DMS153 (cell line): ENCODE results near the gene MAP3K13.
"Not testable (repeated sequence)": the region's sequence is repeated elsewhere in the genome, so short reads cannot be mapped to it uniquely, and the experiment has no call there.

Experiments
- DNase-seq: peaks from one replicate; lab custom pipeline; 2025; lab: John Stamatoyannopoulos, UW

The MAP3K13 gene

DNA sequence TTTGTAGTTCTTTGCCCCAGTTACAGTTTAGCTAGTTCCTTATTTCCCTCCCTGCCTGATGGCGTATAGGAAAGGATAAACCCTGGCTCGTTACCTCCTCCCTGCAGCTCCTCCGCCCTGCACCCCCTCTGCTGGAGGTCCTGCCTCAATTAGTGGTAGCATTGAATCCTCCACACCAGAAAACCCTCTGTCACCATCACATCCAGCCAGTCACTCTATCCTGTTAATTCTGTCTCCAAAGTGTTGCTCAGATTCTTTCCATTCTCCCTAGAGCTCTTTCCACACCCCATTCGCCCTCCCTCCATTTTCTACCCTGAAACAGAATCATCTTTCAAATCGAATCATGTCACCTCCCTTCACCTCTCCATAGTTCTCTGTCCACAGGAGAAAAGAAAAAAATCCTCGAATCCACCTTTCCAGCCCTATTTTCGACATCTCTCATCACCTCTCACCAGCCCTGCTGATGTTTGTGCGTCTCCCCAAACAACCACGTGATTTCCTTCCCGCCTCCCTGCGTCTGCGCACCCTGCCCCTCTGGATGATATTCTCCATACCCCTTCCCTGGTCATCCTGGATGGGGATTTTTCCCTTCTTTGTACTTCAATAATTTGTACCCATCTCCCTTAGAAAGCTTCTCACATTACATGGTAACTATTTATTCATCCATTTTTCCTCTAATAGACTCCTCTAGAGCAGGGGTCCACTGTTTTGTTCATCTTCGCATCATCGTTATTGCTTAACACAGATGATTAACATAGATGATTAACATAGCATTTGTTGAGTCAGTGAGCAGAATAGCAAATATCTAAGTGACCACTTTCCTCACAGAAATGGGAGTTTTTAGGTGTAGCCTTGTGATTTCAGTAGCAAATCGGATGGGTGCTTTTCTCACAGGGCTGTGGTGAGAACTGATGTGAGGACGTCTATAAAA is 37.1 kb downstream of the MAP3K13 start:
- DNase-seq, result peak; percentile 36

DNA sequence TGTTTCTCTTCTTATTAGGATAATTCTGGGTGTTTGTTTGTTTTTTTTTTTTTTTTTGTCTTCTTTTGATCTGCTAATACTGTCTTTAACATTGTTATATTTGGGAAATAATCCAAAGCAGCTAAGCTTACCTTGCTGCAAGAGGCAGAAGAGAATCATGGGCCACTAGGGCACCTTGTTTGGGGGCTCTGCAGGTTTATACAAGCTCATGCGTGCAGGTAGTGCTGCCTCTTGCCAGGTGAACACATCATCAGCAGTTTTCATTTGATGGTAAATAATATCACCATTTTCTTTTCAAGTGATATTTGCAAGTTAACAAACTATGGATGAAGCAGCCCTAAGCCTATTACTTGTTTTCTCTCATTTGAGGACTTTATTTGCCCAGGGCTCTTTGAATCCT is 37.9 kb downstream of the MAP3K13 start:
- no peak for DNase-seq

DNA sequence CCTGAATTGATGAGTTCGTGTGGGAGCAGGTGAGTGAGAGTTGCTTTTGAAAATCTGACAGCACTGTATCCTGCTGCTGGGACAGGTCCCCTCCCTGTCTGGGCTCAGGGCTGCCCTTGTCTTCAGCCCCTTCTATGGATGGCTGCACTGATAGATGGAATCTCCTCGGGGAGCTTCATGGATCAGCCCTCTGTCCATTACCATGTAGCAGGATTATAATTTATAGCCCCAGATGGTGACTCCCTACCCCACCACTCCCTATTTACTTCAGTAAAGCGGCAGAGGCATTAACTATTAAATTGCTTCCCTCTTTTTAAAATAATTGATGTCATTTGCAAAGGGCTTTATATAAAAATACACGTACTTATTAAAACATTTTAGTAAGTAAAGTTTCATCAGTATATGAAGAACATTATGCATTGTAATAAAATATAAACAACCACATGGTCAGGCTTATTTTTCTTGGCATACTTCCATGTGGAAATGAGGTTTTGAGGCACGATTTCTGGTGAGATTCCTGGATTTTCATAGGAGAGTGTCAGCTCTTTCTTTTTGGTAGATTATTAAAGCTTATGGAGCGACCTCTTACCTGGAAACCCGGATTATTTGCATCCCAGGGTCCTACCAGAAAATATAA is 38.5 kb downstream of the MAP3K13 start:
- DNase-seq, result no peak

DNA sequence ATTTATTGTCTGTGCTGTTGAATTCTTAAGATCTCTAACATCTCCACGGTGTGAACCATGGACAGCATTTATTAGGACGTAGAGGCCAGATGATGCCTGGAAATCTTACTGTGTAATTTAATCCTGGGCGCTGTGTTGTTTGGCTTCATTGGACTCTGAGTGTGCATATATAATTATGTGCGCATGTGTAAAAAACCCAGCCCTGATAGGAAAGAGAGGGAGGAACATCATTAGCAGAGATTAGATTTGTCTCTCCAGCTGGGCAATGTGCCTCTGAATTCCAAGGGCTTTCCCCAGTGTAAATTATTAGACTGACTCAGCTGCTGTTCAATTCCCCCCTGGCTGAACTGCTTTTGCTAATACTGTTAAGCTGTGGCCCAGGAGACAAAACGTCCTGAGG is 39.6 kb downstream of the MAP3K13 start:
- peak; percentile 7 for DNase-seq

DNA sequence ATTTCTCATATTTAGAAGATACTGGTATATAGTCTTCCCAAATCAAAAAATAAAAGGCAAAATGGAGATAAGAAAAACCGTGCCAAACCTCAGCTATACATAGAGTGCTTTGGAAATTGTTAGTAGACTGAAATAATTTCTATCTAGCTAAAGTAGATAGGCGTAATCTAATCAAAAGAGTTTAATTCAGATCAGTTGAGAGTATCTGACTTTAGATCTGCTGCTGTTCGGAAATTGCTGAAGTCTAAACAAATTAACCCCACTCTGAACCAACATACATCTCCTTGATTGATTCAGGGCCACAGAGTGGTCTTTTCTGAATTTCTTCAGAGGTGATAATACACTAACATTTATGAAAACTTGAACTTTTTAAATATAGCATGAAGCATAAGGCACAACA is 40.1 kb downstream of the MAP3K13 start:
- DNase-seq, result no peak

DNA sequence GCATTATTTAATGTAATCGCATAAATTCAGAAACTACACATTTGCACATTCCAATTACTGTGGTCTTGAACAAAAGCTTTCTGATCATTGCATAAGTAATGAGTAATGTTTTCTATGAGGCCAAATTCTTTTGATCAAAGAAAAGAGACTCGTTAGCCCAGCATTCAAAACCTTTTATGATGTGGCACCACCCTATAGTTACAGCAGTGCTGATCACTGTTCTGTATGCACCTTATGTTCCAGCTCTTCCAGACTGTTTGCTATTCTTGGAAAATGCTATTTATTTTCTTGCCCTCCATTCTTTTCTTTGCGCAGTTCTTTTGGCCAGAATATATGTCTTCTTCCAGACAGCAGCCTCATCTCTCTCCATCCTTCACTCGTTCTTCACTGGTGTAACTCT is 42.3 kb downstream of the MAP3K13 start:
- DNase-seq, result no peak

DNA sequence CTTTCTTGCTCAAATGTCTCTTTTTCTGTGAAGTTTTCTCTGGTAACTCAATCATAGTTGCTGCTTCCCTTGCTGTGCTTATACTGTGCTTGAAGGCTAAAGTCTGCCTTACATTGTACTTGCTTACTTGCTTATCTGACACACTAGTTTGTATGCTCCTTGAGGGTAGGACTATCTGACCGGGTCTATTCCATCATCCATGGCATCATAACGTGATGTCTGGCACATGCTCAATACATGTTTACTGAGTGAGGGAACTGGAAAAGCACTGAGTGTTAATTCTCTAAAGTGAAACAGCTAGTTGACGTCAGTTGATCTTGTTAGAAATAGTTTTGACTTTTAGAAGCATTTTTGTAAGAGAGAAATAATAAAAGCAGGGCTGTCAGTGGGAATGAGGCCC is 42.7 kb downstream of the MAP3K13 start:
- DNase-seq, result no peak

DNA sequence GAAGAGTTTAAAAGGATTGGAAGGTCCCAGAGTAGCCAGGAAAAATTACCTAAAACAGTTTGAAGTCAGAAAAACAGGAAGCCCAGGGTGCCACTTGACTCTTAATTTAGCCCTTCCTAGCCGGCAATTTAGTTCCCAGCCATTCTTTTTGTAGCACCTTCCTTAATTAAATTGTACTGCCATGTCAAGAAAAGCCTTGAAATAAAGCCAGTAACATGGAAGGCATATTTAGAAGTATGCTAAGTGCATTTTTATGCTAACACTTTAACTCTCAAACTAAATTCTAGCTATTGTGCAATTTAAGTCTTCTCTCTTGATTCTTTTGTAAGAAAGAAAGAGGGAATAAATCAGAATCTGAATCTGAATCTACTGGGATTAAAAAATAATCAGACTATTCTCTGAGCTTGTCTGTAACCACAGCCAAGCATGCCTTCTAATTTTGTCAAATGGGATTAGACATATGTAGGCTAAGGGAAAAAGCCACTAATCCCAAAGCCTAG is 43.2 kb downstream of the MAP3K13 start:
- no peak for DNase-seq

DNA sequence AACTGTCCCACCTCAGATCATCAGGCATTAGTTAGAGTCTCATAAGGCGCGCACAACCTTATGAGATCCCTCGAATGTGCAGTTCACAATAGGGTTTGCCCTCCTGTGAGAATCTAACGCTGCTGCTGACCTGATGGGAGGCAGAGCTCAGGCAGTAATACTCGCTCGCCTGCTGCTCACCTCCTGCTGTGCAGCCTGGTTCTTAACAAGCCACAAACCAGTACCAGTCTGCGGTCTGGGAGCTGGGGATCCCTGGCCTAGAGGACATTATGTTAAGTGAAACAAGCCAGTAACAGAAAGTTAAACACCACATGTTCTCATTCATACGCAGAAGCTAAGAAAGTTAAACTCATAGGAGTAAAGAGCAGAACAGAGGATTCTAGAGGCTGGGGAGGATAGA is 47.0 kb downstream of the MAP3K13 start:
- no peak for DNase-seq

DNA sequence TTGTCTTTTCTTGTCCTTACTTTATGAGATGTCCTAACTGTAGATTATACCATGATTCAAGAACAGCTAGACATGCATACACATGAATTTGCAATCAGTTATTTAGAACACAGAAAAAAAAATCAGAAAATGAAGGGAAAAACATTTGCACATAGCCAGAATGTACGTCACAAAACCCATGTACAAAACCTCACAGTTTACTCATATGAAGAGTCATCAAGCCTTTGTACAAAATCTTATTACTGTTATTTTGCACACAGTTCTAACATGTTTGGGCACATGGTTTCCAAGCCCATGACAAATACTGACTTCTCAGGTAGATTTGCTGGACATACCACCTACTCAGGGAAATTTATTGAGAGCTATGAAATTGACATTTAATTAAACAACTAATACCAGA is 48.2 kb downstream of the MAP3K13 start:
- DNase-seq, result no peak

DNA sequence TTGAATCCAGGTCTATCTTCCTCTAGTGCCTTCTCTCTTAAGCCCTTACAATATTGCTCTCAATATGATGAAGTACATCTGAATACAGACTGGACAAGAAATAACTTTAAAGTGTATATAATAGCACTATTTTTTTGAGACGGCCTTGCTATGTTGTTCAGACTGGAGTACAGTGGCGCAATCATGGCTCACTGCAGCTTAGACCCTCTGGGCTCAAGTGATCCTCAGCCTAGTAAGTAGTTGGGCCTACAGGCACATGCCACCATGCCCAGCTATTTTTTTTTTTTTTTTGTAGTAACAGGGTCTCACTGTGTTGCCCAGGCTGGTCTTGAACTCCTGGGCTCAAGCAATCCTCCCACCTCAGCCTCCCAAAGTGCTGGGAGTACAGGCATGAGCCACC is 53.6 kb downstream of the MAP3K13 start:
- DNase-seq, result no peak

DNA sequence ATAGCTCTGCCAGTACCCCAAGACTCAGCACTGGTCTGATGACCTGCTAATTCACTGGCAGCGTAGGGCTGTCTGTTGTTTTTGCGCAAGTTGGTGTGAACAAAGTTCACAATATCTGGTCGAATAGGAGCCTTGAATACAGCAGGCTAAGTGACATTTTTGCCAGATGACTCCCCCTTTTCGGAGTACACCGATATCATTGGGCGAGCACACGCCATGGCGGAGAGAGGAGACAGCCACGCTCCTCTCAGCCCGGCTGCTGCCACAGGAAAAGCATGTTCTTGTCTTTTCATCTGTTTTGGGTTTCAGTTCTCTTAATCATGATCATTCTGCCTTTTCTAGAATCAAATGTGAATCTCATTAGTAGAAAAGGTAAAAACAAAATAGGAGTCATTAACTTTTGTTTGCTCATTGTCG is 55.6 kb downstream of the MAP3K13 start:
- DNase-seq, result not testable (repeated sequence)

DNA sequence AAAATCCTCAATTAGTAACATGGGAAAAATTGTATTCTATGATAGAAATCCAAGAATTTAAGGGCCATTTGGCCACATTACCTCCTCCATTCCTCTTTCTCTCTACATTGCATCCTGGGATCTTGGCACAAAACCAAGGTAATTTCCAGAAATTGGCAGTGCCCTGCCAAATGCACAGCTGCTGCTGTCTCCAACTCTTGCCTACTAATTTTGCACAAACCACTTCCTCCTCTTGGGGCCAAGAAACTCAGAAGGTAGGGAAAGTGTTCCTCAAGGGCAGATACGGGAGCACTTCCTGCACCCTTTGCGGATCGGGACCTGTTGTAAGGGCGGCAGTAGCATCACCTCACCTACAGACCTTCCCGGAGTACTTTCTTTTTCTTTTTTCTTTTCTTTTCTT is 57.8 kb downstream of the MAP3K13 start:
- DNase-seq, result peak; percentile 82

DNA sequence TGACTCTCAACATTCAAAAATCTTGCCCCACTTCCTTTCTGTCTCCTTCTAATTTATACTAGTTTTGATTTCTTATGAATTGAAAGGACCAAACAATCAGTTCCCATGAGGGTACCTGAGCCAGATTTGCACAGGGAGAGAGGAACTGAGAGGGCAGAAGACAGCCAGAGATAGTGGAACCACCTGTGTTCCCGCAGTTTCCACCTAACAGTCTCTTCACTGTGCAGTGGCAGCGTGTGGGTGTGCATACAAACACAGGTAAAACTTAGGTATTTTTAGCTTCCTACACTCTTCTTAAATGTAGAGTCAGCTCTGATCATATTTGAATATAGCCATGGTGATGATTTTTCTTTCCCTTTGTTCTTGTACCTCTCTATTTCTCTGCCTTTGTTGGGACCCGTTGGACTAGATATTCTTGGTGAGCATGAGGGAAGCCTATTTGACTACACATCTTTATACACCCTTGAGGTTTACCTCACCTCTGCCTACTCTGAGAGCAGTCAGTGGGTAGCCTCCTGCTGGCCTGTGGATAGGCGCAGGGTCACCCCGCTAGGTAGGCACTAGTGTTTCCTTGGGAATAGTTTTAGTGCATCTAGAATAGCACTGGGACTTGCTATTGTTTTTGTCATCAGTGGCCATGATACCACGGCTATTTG is 58.8 kb downstream of the MAP3K13 start:
- DNase-seq, result no peak

DNA sequence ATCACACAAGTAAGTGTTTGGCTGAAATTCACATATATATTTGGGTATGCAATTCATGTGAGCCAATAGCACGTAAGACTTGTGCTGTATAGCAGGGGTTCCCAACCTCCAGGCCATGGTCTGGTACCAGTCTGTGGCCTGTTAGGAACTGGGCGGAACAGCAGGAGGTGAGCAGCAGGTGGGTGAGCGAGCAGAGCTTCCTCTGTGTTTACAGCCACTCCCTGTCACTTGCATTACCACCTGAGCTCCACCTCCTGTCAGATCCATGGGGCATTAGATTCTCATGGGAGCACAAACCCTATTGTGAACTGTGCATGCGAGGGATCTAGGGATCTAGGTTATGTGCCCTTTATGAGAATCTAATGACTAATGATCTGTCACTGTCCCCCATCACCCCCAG is 59.7 kb downstream of the MAP3K13 start:
- peak; percentile 63 for DNase-seq

DNA sequence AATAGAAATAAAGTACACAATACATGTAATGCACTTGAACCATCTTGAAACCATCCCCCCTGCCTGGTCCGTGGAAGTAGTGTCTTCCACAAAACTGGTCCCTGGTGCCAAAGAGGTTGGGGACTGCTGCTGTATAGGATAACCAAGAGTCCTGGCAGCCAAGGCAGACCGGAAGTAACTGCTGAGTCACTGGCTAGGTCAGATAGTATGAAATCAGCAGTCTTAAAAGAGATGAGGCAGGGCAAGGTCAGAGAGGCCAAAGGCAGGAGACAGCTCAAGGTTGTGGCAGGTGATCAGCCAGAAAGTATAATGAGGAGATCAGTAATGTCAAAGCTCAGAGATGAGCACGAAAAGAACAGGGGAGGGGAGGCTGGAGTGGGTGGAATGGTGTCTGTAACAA is 60.2 kb downstream of the MAP3K13 start:
- DNase-seq, result no peak

DNA sequence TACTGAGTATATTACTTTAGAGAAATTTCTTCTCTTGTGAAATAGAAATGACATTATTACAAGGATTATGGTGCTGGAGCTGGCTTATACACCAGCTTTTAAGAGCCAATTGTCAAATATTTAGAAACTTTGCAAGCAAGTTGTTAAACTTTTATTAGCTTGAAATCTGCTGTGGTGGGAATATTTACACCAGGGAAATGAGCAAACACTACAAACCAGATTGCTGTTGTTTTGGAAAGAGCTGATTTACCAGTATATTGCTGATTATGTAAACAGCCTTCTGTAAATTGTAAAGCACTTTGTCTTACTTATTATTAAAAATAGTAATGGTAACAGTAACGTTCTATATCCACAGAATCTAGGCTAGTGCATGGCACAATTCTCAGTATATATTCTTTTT is 61.5 kb downstream of the MAP3K13 start:
- DNase-seq, result no peak

DNA sequence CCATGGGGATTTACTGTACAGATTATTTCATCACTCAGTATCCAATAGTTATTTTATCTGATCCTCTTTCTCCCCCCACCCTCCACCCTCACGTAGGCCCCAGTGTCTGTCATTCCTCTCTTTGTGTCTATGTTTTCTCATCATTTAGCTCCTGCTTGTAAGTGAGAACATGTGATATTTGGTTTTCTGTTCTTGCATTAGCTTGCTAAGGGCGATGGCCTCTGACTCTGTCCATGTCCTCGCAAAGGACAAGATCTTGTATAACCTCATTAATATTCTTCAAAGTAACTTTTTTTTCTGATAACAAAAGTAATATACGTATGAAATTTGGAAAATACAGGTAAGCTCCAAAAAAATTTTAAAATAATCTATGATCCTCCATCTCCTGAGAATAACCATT is 67.4 kb downstream of the MAP3K13 start:
- no peak for DNase-seq

DNA sequence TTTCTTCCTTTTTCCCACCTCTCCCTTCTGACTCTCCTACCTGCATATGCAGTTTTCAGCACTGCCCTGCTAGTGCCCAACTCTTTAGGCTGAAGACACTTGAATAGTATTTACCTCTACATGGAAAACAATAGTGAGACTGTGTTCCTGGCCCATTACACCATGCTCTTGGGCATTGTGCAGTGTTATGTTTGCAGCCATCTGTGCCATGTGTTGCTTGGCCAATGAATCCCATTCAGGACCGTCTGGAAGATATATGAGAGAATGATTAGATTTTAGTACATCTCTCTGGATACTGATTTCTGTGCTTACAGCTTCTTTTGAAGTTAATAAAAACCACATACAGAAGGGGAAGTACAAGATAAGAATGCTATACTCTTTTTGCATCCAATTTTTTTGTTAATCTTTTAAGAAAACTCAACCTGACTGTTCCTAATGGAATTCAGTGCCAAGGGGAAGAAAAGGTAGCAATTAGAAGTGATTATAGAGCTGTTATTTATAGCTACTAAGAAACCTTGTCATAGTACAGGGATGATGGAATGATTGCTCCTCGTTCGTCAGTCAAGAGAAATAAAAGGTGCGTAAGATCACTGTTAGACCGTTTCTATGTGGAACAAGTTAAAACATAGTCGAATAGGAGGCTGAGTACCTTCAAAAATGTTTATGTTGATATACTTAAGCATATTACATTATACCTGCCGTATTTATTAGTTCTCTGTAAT is 77.0 kb downstream of the MAP3K13 start:
- peak; percentile 47 for DNase-seq

DNA sequence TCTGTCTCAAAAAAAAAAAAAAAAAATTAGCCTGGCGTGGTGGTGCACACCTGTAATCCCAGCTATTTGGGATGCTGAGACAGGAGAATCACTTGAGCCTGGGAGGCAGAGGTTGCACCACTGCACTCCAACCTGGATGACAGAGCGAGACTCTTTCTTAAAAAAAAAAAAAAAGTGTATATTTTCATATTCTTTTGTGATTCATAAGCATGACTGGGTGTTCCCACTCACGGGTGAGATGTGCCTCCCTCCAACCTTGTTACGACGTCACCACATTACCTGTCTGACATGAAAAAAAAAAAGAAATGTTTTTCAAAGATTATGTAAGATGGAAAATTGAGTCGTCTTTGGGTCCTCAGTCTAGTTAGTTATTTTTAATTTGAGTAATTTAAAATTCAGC is 79.1 kb downstream of the MAP3K13 start:
- no peak for DNase-seq

DNA sequence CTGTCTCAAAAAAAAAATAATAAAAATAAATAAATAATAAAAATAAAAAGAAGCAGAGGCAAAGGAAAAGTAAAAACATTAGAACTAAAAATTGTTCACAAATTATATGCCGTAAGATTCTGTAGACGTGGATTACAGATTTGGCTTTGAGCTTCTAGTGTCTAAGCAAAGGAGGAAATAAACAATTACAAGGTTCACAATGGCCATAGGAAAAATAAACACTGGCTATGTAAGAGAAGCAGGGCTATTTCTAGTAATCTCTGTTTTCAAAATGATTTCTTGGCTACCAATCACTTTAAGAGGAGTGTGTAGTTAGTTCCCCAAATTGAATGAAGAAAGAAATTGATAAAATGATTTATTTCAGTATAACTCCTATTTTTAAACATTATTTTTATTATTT is 81.4 kb downstream of the MAP3K13 start:
- peak; percentile 41 for DNase-seq

DNA sequence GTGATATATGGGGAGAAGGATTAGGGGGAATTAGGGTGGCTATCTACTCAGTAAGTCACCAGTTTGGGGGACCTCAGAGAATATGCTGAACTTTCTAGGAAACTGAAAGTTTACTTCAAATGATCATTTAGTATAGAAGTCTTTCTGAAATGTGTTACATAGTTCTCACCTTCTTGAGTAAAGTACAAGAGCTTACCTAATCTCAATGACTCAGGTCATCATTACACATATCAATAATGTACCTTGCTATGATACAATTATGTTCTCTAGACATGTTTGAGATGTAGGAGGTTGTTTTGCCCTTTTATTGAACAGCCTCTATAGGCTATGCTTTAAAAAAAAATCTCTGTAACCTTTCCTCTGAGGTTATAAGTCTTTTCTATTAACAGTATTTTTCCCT is 85.2 kb downstream of the MAP3K13 start:
- DNase-seq, result no peak
